ENCODE data around the gene H3-3A. TPM values are rescaled to one million over a fixed set of nuclear protein-coding genes. Genes with fewer than 3 reads are reported as not detected.

Gene H3-3A
- total and polyA plus RNA-seq, 10 of the 15 experiments (the other 5 are each of a cell fraction or from before 2014, with no cell fraction given): 215 to 486 (median 393) TPM

GRCh38 chr1:226110249-226111097 is 48.0 kb downstream of the H3-3A start (continued):
- 0 out of 2 replicates have a peak, but pooled peaks have one; percentile 30 for TF ChIP-seq ZNF592 (IDR thresholded peaks at IDR 0.05)
- peak; percentile 59 for TF ChIP-seq HDAC6 (IDR thresholded peaks at IDR 0.05; ENCODE audit: unreplicated experiment)
- TF ChIP-seq, protein P1, sequence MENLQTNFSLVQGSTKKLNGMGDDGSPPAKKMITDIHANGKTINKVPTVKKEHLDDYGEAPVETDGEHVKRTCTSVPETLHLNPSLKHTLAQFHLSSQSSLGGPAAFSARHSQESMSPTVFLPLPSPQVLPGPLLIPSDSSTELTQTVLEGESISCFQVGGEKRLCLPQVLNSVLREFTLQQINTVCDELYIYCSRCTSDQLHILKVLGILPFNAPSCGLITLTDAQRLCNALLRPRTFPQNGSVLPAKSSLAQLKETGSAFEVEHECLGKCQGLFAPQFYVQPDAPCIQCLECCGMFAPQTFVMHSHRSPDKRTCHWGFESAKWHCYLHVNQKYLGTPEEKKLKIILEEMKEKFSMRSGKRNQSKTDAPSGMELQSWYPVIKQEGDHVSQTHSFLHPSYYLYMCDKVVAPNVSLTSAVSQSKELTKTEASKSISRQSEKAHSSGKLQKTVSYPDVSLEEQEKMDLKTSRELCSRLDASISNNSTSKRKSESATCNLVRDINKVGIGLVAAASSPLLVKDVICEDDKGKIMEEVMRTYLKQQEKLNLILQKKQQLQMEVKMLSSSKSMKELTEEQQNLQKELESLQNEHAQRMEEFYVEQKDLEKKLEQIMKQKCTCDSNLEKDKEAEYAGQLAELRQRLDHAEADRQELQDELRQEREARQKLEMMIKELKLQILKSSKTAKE (IDR thresholded peaks at IDR 0.05; ENCODE audit: low read depth, poor library complexity, severe bottlenecking): no peak
- peak; percentile 17 to 21; a peak in 2 of 4 replicates for TF ChIP-seq IKZF2 (IDR thresholded peaks at IDR 0.05)
- no peak; the same call in 1 of the 2 replicates for TF ChIP-seq SMARCA5 (IDR thresholded peaks at IDR 0.05)
- TF ChIP-seq CEBPB (IDR thresholded peaks at IDR 0.05; ENCODE audit: borderline replicate concordance in 1 of 2, low read depth in 2 of 2, low read length in 2 of 2): no peak
- peak; percentile 96 for TF ChIP-seq GATAD2B (conservative IDR thresholded peaks at IDR 0.05; ENCODE audit: low read depth)
- no peak; the same call in 1 of the 2 replicates for TF ChIP-seq ZNF207 (IDR thresholded peaks at IDR 0.05; ENCODE audit: borderline replicate concordance)
- no peak for TF ChIP-seq WRNIP1 (IDR thresholded peaks at IDR 0.05; ENCODE audit: borderline replicate concordance, low read depth, low read length)
- no peak for TF ChIP-seq SUZ12 (IDR thresholded peaks at IDR 0.05; ENCODE audit: unreplicated experiment)
- no peak for TF ChIP-seq SREBF2 (IDR thresholded peaks at IDR 0.05; ENCODE audit: low read length)
- TF ChIP-seq, protein P2, sequence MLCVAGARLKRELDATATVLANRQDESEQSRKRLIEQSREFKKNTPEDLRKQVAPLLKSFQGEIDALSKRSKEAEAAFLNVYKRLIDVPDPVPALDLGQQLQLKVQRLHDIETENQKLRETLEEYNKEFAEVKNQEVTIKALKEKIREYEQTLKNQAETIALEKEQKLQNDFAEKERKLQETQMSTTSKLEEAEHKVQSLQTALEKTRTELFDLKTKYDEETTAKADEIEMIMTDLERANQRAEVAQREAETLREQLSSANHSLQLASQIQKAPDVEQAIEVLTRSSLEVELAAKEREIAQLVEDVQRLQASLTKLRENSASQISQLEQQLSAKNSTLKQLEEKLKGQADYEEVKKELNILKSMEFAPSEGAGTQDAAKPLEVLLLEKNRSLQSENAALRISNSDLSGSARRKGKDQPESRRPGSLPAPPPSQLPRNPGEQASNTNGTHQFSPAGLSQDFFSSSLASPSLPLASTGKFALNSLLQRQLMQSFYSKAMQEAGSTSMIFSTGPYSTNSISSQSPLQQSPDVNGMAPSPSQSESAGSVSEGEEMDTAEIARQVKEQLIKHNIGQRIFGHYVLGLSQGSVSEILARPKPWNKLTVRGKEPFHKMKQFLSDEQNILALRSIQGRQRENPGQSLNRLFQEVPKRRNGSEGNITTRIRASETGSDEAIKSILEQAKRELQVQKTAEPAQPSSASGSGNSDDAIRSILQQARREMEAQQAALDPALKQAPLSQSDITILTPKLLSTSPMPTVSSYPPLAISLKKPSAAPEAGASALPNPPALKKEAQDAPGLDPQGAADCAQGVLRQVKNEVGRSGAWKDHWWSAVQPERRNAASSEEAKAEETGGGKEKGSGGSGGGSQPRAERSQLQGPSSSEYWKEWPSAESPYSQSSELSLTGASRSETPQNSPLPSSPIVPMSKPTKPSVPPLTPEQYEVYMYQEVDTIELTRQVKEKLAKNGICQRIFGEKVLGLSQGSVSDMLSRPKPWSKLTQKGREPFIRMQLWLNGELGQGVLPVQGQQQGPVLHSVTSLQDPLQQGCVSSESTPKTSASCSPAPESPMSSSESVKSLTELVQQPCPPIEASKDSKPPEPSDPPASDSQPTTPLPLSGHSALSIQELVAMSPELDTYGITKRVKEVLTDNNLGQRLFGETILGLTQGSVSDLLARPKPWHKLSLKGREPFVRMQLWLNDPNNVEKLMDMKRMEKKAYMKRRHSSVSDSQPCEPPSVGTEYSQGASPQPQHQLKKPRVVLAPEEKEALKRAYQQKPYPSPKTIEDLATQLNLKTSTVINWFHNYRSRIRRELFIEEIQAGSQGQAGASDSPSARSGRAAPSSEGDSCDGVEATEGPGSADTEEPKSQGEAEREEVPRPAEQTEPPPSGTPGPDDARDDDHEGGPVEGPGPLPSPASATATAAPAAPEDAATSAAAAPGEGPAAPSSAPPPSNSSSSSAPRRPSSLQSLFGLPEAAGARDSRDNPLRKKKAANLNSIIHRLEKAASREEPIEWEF (IDR thresholded peaks at IDR 0.05; ENCODE audit: insufficient replicate concordance, low read depth, low read length): no peak
- 0 out of 2 replicates have a peak, but pooled peaks have one; percentile 30 for TF ChIP-seq CBFB (IDR thresholded peaks at IDR 0.05; ENCODE audit: low read depth)

Data from GM12878 (cell line).